SU-DHL-6 (cell line): Measurements from ENCODE around the gene KCNQ1OT1.

Experiments
- H2AFZ ChIP-seq: fragments of 200-600 bp; sonication (generic); 2 replicates; pipeline ENCODE4 v1.6.1; 2014; ENCODE audit warnings: low read depth, mild to moderate bottlenecking, moderate library complexity, mixed read lengths, antibody characterized with exemption, low read length; ENCODE audit not compliant: severe bottlenecking
- H3F3A ChIP-seq: fragments of 200-600 bp; shearing (Covaris generic); 2 replicates; pipeline ENCODE4 v1.6.0; 2016; ENCODE audit warnings: antibody characterized with exemption, mild to moderate bottlenecking; ENCODE audit not compliant: insufficient read depth
- H3K27ac ChIP-seq: fragments of 200-600 bp; sonication (generic); 2 replicates; pipeline ENCODE4 v1.5.1; 2016; ENCODE audit warnings: low read depth, mild to moderate bottlenecking, low read length, moderate library complexity, mixed read lengths
- H3K27me3 ChIP-seq: fragments of 200-600 bp; sonication (generic), shearing (Covaris generic); 2 replicates; pipeline ENCODE4 v1.6.0; 2014; ENCODE audit warnings: mild to moderate bottlenecking, low read length
- H3K36me3 ChIP-seq: fragments of 200-600 bp; sonication (generic); 2 replicates; pipeline ENCODE4 v1.6.1; 2014; ENCODE audit warnings: mild to moderate bottlenecking, low read length, mixed read lengths
- H3K4me2 ChIP-seq: fragments of 300-600, 200-600 bp; shearing (Covaris generic), sonication (generic); 2 replicates; pipeline ENCODE4 v1.6.0; 2014; ENCODE audit warnings: low read length, low read depth, mild to moderate bottlenecking; ENCODE audit not compliant: poor library complexity, severe bottlenecking
- H3K4me3 ChIP-seq: fragments of 200-600 bp; sonication (generic); 2 replicates; pipeline ENCODE4 v1.5.1; 2014; ENCODE audit warnings: antibody characterized with exemption, low read length, mild to moderate bottlenecking, mixed read lengths; ENCODE audit not compliant: insufficient read depth, poor library complexity, severe bottlenecking
- H3K79me2 ChIP-seq: fragments of 200-600 bp; sonication (generic); 2 replicates; pipeline ENCODE4 v1.6.1; 2014; ENCODE audit warnings: mild to moderate bottlenecking, low read length, moderate library complexity; ENCODE audit not compliant: insufficient read depth
- H3K9ac ChIP-seq: fragments of 200-600 bp; sonication (generic); 2 replicates; pipeline ENCODE4 v1.7.0; 2014; ENCODE audit warnings: mild to moderate bottlenecking, low read length
- H3K9me2 ChIP-seq: fragments of 200-600 bp; sonication (generic); replicated peaks from 2 replicates; pipeline ENCODE4 v1.6.1; 2014; ENCODE audit warnings: low read length; ENCODE audit not compliant: insufficient read depth
- H3K9me3 ChIP-seq: fragments of 200-600 bp; sonication (generic); 2 replicates; pipeline ENCODE4 v1.6.1; 2014; ENCODE audit warnings: low read length, mixed read lengths; ENCODE audit not compliant: insufficient read depth
- H4K20me1 ChIP-seq: fragments of 200-600 bp; sonication (generic); 2 replicates; pipeline ENCODE4 v1.6.1; 2014; ENCODE audit warnings: low read depth, mild to moderate bottlenecking, antibody characterized with exemption, low read length, moderate library complexity, mixed read lengths
- EZH2phosphoT487 ChIP-seq: fragments of 200-600 bp; sonication (generic), shearing (Covaris generic); conservative IDR thresholded peaks from 2 replicates; pipeline ENCODE4 v1.6.1; 2018; ENCODE audit warnings: mild to moderate bottlenecking, antibody characterized with exemption, low read length, moderate library complexity, mixed read lengths
- TF ChIP-seq, protein P1 (sequence below): fragments of 200-600 bp; sonication (generic); IDR thresholded peaks from one replicate; pipeline ENCODE4 v1.5.1; 2017; ENCODE audit warnings: antibody characterized with exemption, mild to moderate bottlenecking, low read length, moderate library complexity; ENCODE audit not compliant: insufficient read depth, poor library complexity, severe bottlenecking

The KCNQ1OT1 gene

GRCh38 chr11:2666828-2667570, 32.8 kb downstream of the KCNQ1OT1 start:
- Histone ChIP-seq H3K9me3 (no peaks in the 10 kb centered on the region), H3K27me3 (no peaks in the 10 kb centered on the region), H3K4me2 (no peak overlapping the region), H3K36me3 (no peaks in the 10 kb centered on the region), H3F3A (no peaks in the 10 kb centered on the region), H2AFZ (no peak overlapping the region), H4K20me1 (no peaks in the 10 kb centered on the region), H3K9me2 (no peaks in the 10 kb centered on the region), H3K79me2 (no peaks in the 10 kb centered on the region), H3K27ac (no peak overlapping the region), H3K9ac (no peak overlapping the region), H3K4me3 (no peak overlapping the region)
- no peak for TF ChIP-seq EZH2phosphoT487
- TF ChIP-seq, protein P1, sequence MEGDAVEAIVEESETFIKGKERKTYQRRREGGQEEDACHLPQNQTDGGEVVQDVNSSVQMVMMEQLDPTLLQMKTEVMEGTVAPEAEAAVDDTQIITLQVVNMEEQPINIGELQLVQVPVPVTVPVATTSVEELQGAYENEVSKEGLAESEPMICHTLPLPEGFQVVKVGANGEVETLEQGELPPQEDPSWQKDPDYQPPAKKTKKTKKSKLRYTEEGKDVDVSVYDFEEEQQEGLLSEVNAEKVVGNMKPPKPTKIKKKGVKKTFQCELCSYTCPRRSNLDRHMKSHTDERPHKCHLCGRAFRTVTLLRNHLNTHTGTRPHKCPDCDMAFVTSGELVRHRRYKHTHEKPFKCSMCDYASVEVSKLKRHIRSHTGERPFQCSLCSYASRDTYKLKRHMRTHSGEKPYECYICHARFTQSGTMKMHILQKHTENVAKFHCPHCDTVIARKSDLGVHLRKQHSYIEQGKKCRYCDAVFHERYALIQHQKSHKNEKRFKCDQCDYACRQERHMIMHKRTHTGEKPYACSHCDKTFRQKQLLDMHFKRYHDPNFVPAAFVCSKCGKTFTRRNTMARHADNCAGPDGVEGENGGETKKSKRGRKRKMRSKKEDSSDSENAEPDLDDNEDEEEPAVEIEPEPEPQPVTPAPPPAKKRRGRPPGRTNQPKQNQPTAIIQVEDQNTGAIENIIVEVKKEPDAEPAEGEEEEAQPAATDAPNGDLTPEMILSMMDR, result no peak

- no peaks in the 10 kb centered on the region for H3K9me2 ChIP-seq
- no peak overlapping the region for H3K4me3 ChIP-seq
- H3K9ac ChIP-seq, result no peak overlapping the region
- H3K36me3 ChIP-seq, result no peaks in the 10 kb centered on the region
- TF ChIP-seq, protein P1, result no peak
- no peak for TF ChIP-seq EZH2phosphoT487
- no peaks in the 10 kb centered on the region for H3K79me2 ChIP-seq
- no peak overlapping the region for H3K27ac ChIP-seq
- no peaks in the 10 kb centered on the region for H3F3A ChIP-seq
- no peaks in the 10 kb centered on the region for H4K20me1 ChIP-seq
- no peaks in the 10 kb centered on the region for H3K9me3 ChIP-seq
- no peak overlapping the region for H2AFZ ChIP-seq
- no peaks in the 10 kb centered on the region for H3K27me3 ChIP-seq
- no peak overlapping the region for H3K4me2 ChIP-seq
Measured at GRCh38 chr11:2666401-2666741, 33.4 kb downstream of the KCNQ1OT1 start.

DNA sequence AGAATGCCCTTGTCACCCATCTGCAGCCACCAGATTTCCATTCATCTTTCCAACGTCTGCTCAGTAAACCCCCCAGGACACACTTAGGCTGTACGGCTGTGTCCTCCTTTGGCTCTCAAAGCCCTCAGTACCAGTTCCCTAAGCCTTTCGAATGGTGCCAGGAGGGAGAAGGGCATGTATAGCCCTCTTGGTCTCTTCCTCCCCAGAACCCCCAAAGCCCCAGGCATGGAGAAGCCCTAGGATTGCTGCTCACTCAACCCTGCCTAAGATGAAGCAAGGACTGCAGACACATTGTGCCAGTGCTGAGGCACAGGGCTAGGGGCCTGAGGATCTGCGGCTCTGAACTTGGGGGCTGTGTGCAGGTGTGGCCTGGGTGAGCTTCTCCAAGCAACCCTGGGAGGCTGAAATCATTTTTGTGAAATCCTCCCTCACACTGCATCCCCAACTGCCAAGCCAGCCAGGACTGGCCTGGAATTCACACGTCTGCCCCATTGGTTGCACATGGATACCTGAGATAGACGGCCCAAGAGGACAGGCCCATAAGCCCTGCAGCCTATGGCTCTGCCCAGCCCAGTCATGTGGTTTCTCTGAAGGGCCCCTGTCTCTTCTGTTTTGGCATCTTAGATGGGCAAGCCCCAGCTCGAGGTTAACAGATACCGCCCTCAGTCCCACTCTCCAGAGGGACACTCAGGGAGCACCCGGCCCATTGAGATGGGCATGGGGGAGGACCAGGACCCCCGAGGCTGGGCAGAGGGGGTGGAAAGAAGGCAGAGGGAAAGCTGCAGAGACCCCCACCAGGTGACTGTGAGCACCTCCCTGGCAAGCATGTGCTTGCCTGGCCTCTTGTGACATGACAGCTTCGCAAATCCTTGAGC, 34.0 kb downstream of the KCNQ1OT1 start:
- Histone ChIP-seq H3K9me3 (peaks cover 5% of the 10 kb centered on the region; the same call in 1 of the 2 replicates), H3K79me2 (no peaks in the 10 kb centered on the region), H3K27me3 (no peaks in the 10 kb centered on the region), H3K9me2 (no peaks in the 10 kb centered on the region), H3F3A (no peaks in the 10 kb centered on the region), H2AFZ (no peak overlapping the region), H3K9ac (no peak overlapping the region), H3K27ac (no peak overlapping the region), H3K4me3 (no peak overlapping the region), H3K4me2 (no peak overlapping the region), H4K20me1 (no peaks in the 10 kb centered on the region), H3K36me3 (no peaks in the 10 kb centered on the region)
- TF ChIP-seq, protein P1, result no peak
- TF ChIP-seq EZH2phosphoT487, result no peak
